Endothelial cell of umbilical vein (primary cell): ENCODE data around the gene ATP2B2. TPM values are rescaled to one million over a fixed set of nuclear protein-coding genes. Genes with fewer than 3 reads are reported as not detected.

Experiments used
- BruUV-seq: library from RNA; stranded (reverse); fragments of 400-500 nt; replicated peaks from 2 replicates; lab custom pipeline; 2021; lab: Mats Ljungman, UMichigan
- CTCF ChIA-PET: fragments of 300-600, 350-600 bp; sonication (Branson Sonifier 250); formaldehyde crosslinking; loops from one replicate; lab custom pipeline; 2021; ENCODE audit warnings: antibody characterized with exemption, inconsistent platforms; lab: Charles Lee
- POLR2A ChIA-PET: fragments of 300-600, 350-600 bp; sonication (Branson Sonifier 250); formaldehyde crosslinking; loops from one replicate; lab custom pipeline; 2021; ENCODE audit warnings: antibody characterized with exemption, inconsistent platforms; lab: Charles Lee
- DNase-seq: peaks from one replicate; pipeline ENCODE4 v3.0.0-alpha.2; 2011; ENCODE audit warnings: low read depth, low spot score
- FAIRE-seq: peaks from 2 replicates; lab custom pipeline; 2011; peaks lifted over from hg19 to GRCh38; lab: Jason Lieb, UNC
- H2AFZ ChIP-seq: 2 replicates; pipeline ENCODE4 v1.6.0; 2012; ENCODE audit warnings: low read depth, low read length, control low read depth, inconsistent platforms
- H3K27ac ChIP-seq: 2 replicates; pipeline ENCODE4 v1.5.1; 2011; ENCODE audit warnings: low read depth, mild to moderate bottlenecking, control low read depth, low read length, moderate library complexity; ENCODE audit not compliant: insufficient read depth
- H3K27me3 ChIP-seq, 2 experiments: 2 replicates each; pipeline versions ENCODE4 v1.6.0 to v1.6.1; 2011; ENCODE audit warnings: low read length in 2 of 2, mixed read lengths in 1 of 2; ENCODE audit not compliant: control insufficient read depth in 2 of 2, insufficient read depth in 2 of 2
- H3K36me3 ChIP-seq, 2 experiments: 2 replicates in 1 of 2; 3 replicates in 1 of 2; pipeline ENCODE4 v1.5.1; 2011; ENCODE audit warnings: low read length in 2 of 2, mild to moderate bottlenecking in 1 of 2, moderate library complexity in 1 of 2; ENCODE audit not compliant: control insufficient read depth in 2 of 2, insufficient read depth in 2 of 2; ENCODE audit errors: extremely low read depth in 1 of 2
- H3K4me1 ChIP-seq: 3 replicates; pipeline ENCODE4 v1.5.1; 2011; ENCODE audit warnings: mild to moderate bottlenecking, low read length; ENCODE audit not compliant: control insufficient read depth, insufficient read depth; ENCODE audit errors: extremely low read depth
- H3K4me2 ChIP-seq: 2 replicates; pipeline ENCODE4 v1.6.1; 2011; ENCODE audit warnings: low read length, control low read depth, mixed read lengths; ENCODE audit not compliant: insufficient read depth
- H3K4me3 ChIP-seq, 3 experiments: fragments of 200-600 bp in 1 of 3; sonication (generic), shearing (Covaris generic) in 1 of 3; replicated peaks in 1 of 3; 2 replicates each; pipeline ENCODE4 v1.5.1; 2011 to 2016; ENCODE audit warnings: control low read depth in 3 of 3, low read length in 3 of 3, mild to moderate bottlenecking in 2 of 3, inconsistent platforms in 1 of 3, low read depth in 1 of 3, moderate library complexity in 1 of 3; ENCODE audit not compliant: insufficient read depth in 1 of 3
- H3K79me2 ChIP-seq: 2 replicates; pipeline ENCODE4 v1.6.0; 2012; ENCODE audit warnings: low read length, inconsistent platforms; ENCODE audit not compliant: control insufficient read depth, insufficient read depth
- H3K9ac ChIP-seq: replicated peaks from 2 replicates; pipeline ENCODE3; 2011; ENCODE audit warnings: low read length, control low read depth; ENCODE audit not compliant: insufficient read depth; ENCODE audit errors: extremely low read depth
- H3K9me1 ChIP-seq: replicated peaks from 3 replicates; pipeline ENCODE4 v1.6.0; 2011; ENCODE audit warnings: mild to moderate bottlenecking, low read length; ENCODE audit not compliant: control insufficient read depth, insufficient read depth; ENCODE audit errors: extremely low read depth
- H3K9me3 ChIP-seq: replicated peaks from 2 replicates; pipeline ENCODE4 v1.5.1; 2012; ENCODE audit warnings: low read length, inconsistent platforms; ENCODE audit not compliant: control insufficient read depth, insufficient read depth
- H4K20me1 ChIP-seq: replicated peaks from 2 replicates; pipeline ENCODE3; 2011; ENCODE audit warnings: mild to moderate bottlenecking, low read length; ENCODE audit not compliant: control insufficient read depth, insufficient read depth; ENCODE audit errors: extremely low read depth
- EZH2 ChIP-seq: IDR thresholded peaks from 2 replicates; pipeline ENCODE4 v1.6.1; 2012; ENCODE audit warnings: borderline replicate concordance, low read depth, mild to moderate bottlenecking, moderate library complexity, low read length, inconsistent platforms; ENCODE audit not compliant: severe bottlenecking
- FOS ChIP-seq: IDR thresholded peaks from 2 replicates; pipeline ENCODE4 v1.6.1; 2011; ENCODE audit warnings: mild to moderate bottlenecking, low read length, moderate library complexity, borderline replicate concordance; ENCODE audit not compliant: insufficient read depth
- GATA2 ChIP-seq: IDR thresholded peaks from 2 replicates; pipeline ENCODE4 v1.7.0; 2011; ENCODE audit warnings: low read depth, mild to moderate bottlenecking, moderate library complexity, mixed read lengths, low read length; ENCODE audit not compliant: insufficient read length, insufficient read depth
- JUN ChIP-seq: IDR thresholded peaks from 2 replicates; pipeline ENCODE4 v1.6.1; 2011; ENCODE audit warnings: borderline replicate concordance, low read depth; ENCODE audit not compliant: insufficient read length, insufficient read depth
- MYC ChIP-seq: IDR thresholded peaks from one replicate; pipeline ENCODE4 v1.6.1; 2011; ENCODE audit warnings: mild to moderate bottlenecking, low read depth, low read length
- POLR2A ChIP-seq: IDR thresholded peaks from 2 replicates; pipeline ENCODE4 v1.6.1; 2012; ENCODE audit warnings: low read depth, mild to moderate bottlenecking, control low read depth, low read length
- POLR2AphosphoS5 ChIP-seq: IDR thresholded peaks from 2 replicates; pipeline ENCODE4 v1.6.1; 2012; ENCODE audit warnings: low read depth, mild to moderate bottlenecking, control low read depth, low read length, moderate library complexity; ENCODE audit not compliant: insufficient read depth
- dilution Hi-C: fragments of 300-500 bp; cut with MboI; formaldehyde crosslinking; loops from one replicate; pipeline ENCODE4 v1.15.0; 2019; ENCODE audit warnings: low sequenced_read_pairs; ENCODE audit not compliant: extremely low pct_ligation_motif_present
- intact Hi-C: fragments of 100-400 bp; cut with micrococcal nuclease; formaldehyde crosslinking; loops from one replicate; pipeline ENCODE4 v1.10.0; 2022
- polyA plus RNA-seq, 4 experiments: library from polyadenylated mRNA; depleted of rRNA in 3 of 4; stranded (reverse) in 3 of 4; unstranded in 1 of 4; fragments of >200 nt; gene quantifications; 2 replicates each; pipeline versions ENCODE4 v1.2.1 to v1.2.3, GENCODE V29; 2011 to 2012; ENCODE audit warnings: missing spikeins in 1 of 4
- total RNA-seq: library from RNA; stranded (reverse); gene quantifications from 2 replicates; pipeline ENCODE4 v1.2.3, GENCODE V29; 2021
- TF ChIP-seq, protein P1 (sequence below), 2 donors: IDR thresholded peaks; 1 replicate in 1 of 2; 2 replicates in 1 of 2; pipeline ENCODE4 v1.5.1; 2011; ENCODE audit warnings: low read length in 2 of 2, mild to moderate bottlenecking in 2 of 2, moderate library complexity in 2 of 2, control low read depth in 1 of 2, inconsistent platforms in 1 of 2, low read depth in 1 of 2; ENCODE audit not compliant: insufficient read depth in 1 of 2; ENCODE audit errors: extremely low read depth in 1 of 2
- TF ChIP-seq, protein P2 (sequence below): IDR thresholded peaks from 2 replicates; pipeline ENCODE4 v1.6.1; 2011; ENCODE audit not compliant: insufficient read depth, insufficient read length

ATP2B2 gene
- total and polyA plus RNA-seq, 2 donors (not counting 3 experiments of a cell fraction or from before 2014, with no cell fraction given): not detected

DNA sequence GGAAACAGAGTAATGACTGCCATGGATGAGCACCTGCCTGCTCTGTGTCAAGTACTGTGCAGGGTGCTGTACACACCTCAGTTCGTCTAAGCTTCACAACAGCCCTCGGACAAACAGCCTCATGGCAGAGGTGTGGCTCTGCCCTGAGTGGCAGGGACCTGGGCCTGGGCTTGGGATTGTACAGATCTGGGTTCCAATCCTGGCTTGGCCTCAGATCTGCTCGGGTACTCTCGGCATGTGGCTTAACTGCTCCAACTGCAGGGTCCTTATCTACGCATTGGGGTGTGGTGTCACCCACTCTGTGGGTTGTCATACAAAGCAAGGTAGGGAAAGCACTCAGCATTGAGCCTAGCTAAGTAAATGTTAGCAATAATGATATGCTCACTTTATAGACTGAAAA, 137.9 kb downstream of the ATP2B2 start:
- no TSS peak for BruUV-seq
- Histone ChIP-seq H2AFZ (no peak overlapping the region), H3K36me3 (no peaks in the 10 kb centered on the region), H3K4me1 (no peaks in the 10 kb centered on the region), H3K4me3 (no peak overlapping the region), H3K27me3 (no peaks in the 10 kb centered on the region), H3K9ac (no peak overlapping the region), H3K27ac (no peak overlapping the region), H3K9me1 (no peaks in the 10 kb centered on the region), H3K9me3 (no peaks in the 10 kb centered on the region), H3K4me2 (no peak overlapping the region), H4K20me1 (no peaks in the 10 kb centered on the region), H3K79me2 (no peaks in the 10 kb centered on the region)
- TF ChIP-seq FOS: no peak
- TF ChIP-seq GATA2: no peak
- TF ChIP-seq EZH2: no peak
- TF ChIP-seq JUN: no peak
- TF ChIP-seq, protein P1, sequence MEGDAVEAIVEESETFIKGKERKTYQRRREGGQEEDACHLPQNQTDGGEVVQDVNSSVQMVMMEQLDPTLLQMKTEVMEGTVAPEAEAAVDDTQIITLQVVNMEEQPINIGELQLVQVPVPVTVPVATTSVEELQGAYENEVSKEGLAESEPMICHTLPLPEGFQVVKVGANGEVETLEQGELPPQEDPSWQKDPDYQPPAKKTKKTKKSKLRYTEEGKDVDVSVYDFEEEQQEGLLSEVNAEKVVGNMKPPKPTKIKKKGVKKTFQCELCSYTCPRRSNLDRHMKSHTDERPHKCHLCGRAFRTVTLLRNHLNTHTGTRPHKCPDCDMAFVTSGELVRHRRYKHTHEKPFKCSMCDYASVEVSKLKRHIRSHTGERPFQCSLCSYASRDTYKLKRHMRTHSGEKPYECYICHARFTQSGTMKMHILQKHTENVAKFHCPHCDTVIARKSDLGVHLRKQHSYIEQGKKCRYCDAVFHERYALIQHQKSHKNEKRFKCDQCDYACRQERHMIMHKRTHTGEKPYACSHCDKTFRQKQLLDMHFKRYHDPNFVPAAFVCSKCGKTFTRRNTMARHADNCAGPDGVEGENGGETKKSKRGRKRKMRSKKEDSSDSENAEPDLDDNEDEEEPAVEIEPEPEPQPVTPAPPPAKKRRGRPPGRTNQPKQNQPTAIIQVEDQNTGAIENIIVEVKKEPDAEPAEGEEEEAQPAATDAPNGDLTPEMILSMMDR (IDR thresholded peaks at IDR 0.05; ENCODE audit: extremely low read depth in 1 of 2, insufficient read depth in 1 of 2, low read depth in 1 of 2, low read length in 2 of 2): no peak
- TF ChIP-seq POLR2A: no peak
- TF ChIP-seq, protein P2, sequence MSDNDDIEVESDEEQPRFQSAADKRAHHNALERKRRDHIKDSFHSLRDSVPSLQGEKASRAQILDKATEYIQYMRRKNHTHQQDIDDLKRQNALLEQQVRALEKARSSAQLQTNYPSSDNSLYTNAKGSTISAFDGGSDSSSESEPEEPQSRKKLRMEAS: no peak
- TF ChIP-seq MYC: no peak
- TF ChIP-seq POLR2AphosphoS5: no peak
- CTCF ChIA-PET: interaction anchor here (1.6 to 2.3 kb wide), 4 partner anchors 9 to 371 kb away, joined by 4 to 13 read pairs (median 7); no protein-coding TSS in a partner anchor
- POLR2A ChIA-PET: no interaction called here
- FAIRE-seq: no peak
- DNase-seq: no peak
- intact Hi-C loops (loop anchor here (2.0 kb wide), 1 partner anchor 37 kb away; no protein-coding TSS in a partner anchor), dilution Hi-C loops (no loop called here)
